GM12878 (cell line): ENCODE results near the gene PRR15L. TPM values are rescaled to one million over a fixed set of nuclear protein-coding genes. Genes with fewer than 3 reads are reported as not detected.

Source experiments
- ATAC-seq: fragments of 200-7000 bp; cut with Tn5 transposase; 3 replicates; pipeline ENCODE4 v1.9.1; 2020; ENCODE audit warnings: mild to moderate bottlenecking, moderate library complexity
- BruUV-seq: library from RNA; stranded (reverse); fragments of 400-500 nt; replicated peaks from 2 replicates; lab custom pipeline; 2021; lab: Mats Ljungman, UMichigan
- CTCF ChIA-PET: fragments of 300-600 bp; sonication (Branson Sonifier 250); formaldehyde crosslinking; extraction: SDS; loops from one replicate; lab custom pipeline; 2021; ENCODE audit warnings: inconsistent platforms; lab: Yijun Ruan, JAX
- POLR2A ChIA-PET: fragments of 350-600 bp; formaldehyde crosslinking; extraction: SDS; loops from one replicate; lab custom pipeline; 2021; ENCODE audit warnings: inconsistent platforms; lab: Charles Lee
- RAD21 ChIA-PET: fragments of 300-600 bp; sonication (Branson Sonifier 250); formaldehyde crosslinking; loops from one replicate; lab custom pipeline; 2023; ENCODE audit warnings: antibody characterized with exemption; ENCODE audit not compliant: unreplicated experiment; lab: Charles Lee
- SMC1A ChIA-PET: fragments of 300-600 bp; sonication (Branson Sonifier 250); formaldehyde crosslinking; loops from one replicate; lab custom pipeline; 2023; ENCODE audit not compliant: unreplicated experiment, uncharacterized antibody; lab: Charles Lee
- DNase-seq: peaks from one replicate; pipeline ENCODE4 v3.0.0-alpha.2; 2011; ENCODE audit warnings: low read depth, low spot score
- FAIRE-seq: peaks from 3 replicates; lab custom pipeline; 2011; peaks lifted over from hg19 to GRCh38; lab: Jason Lieb, UNC
- H2AFZ ChIP-seq: 2 replicates; pipeline ENCODE4 v1.6.0; 2011; ENCODE audit warnings: low read depth, low read length, control low read depth; ENCODE audit not compliant: control insufficient read depth
- H3K27ac ChIP-seq: 2 replicates; pipeline ENCODE4 v1.5.1; 2011; ENCODE audit warnings: control low read depth; ENCODE audit not compliant: control insufficient read depth, insufficient read depth
- H3K27me3 ChIP-seq, 2 experiments: replicated peaks in 1 of 2; 2 replicates each; pipeline versions ENCODE4 v1.6.0 to v1.6.1; 2011; ENCODE audit warnings: low read length in 1 of 2; ENCODE audit not compliant: control insufficient read depth in 2 of 2, insufficient read depth in 2 of 2
- H3K36me3 ChIP-seq, 2 experiments: 2 replicates each; pipeline ENCODE4 v1.5.1; 2011; ENCODE audit warnings: low read length in 1 of 2; ENCODE audit not compliant: control insufficient read depth in 2 of 2, insufficient read depth in 2 of 2
- H3K4me1 ChIP-seq: 2 replicates; pipeline ENCODE4 v1.6.1; 2011; ENCODE audit warnings: mild to moderate bottlenecking, low read length, moderate library complexity, mixed read lengths; ENCODE audit not compliant: control insufficient read depth, insufficient read depth
- H3K4me2 ChIP-seq: 2 replicates; pipeline ENCODE4 v1.6.0; 2011; ENCODE audit warnings: control low read depth; ENCODE audit not compliant: control insufficient read depth, insufficient read depth
- H3K4me3 ChIP-seq: fragments of 200-600 bp; sonication (generic); 2 replicates; pipeline ENCODE4 v1.5.1; 2016
- H3K79me2 ChIP-seq: 2 replicates; pipeline ENCODE4 v1.6.0; 2011; ENCODE audit warnings: low read length; ENCODE audit not compliant: control insufficient read depth, insufficient read depth
- H3K9ac ChIP-seq: 2 replicates; pipeline ENCODE4 v1.8.0; 2011; ENCODE audit warnings: low read length, control low read depth, mixed read lengths; ENCODE audit not compliant: control insufficient read depth, insufficient read depth
- H3K9me3 ChIP-seq: replicated peaks from 3 replicates; pipeline ENCODE4 v1.5.1; 2011; ENCODE audit warnings: mild to moderate bottlenecking, low read length; ENCODE audit not compliant: control insufficient read depth, insufficient read depth
- H4K20me1 ChIP-seq: 2 replicates; pipeline ENCODE4 v1.6.0; 2011; ENCODE audit not compliant: control insufficient read depth, insufficient read depth
- HCFC1 ChIP-seq: fragments of 150-350 bp; IDR thresholded peaks from 2 replicates; pipeline ENCODE4 v1.6.1; 2014; ENCODE audit warnings: low read length
- IRF4 ChIP-seq: IDR thresholded peaks from 2 replicates; pipeline ENCODE4 v1.6.1; 2011; ENCODE audit warnings: low read depth, low read length
- IRF5 ChIP-seq: fragments of 450-650 bp; IDR thresholded peaks from 2 replicates; pipeline ENCODE4 v1.6.1; 2017; ENCODE audit warnings: borderline replicate concordance
- NFIC ChIP-seq: IDR thresholded peaks from 2 replicates; pipeline ENCODE4 v1.6.1; 2012; ENCODE audit warnings: low read depth, mild to moderate bottlenecking, inconsistent platforms, low read length, moderate library complexity
- NR2F1 ChIP-seq: fragments of 450-650 bp; conservative IDR thresholded peaks from 2 replicates; pipeline ENCODE4 v1.6.1; 2017; ENCODE audit warnings: mild to moderate bottlenecking
- RBBP5 ChIP-seq: fragments of 200-600 bp; sonication (generic); conservative IDR thresholded peaks from 2 replicates; pipeline ENCODE4 v1.6.1; 2016
- SMAD5 ChIP-seq: IDR thresholded peaks from 2 replicates; pipeline ENCODE4 v1.6.1; 2016; ENCODE audit warnings: antibody characterized with exemption, low read depth
- SPI1 ChIP-seq: IDR thresholded peaks from 2 replicates; pipeline ENCODE4 v1.6.1; 2011; ENCODE audit warnings: low read depth, mild to moderate bottlenecking, low read length, moderate library complexity, borderline replicate concordance; ENCODE audit not compliant: insufficient read depth
- STAT1 ChIP-seq: fragments of 450-650 bp; conservative IDR thresholded peaks from 2 replicates; pipeline ENCODE4 v1.6.1; 2014; ENCODE audit warnings: antibody characterized with exemption, mild to moderate bottlenecking
- ZNF217 ChIP-seq: fragments of 450-650 bp; IDR thresholded peaks from 2 replicates; pipeline ENCODE4 v1.6.1; 2017; ENCODE audit warnings: antibody characterized with exemption, mild to moderate bottlenecking
- WGBS: methylation state at CpG from one replicate; pipeline ENCODE4 v1.1.6; 2016; ENCODE audit warnings: low lambda C conversion rate; ENCODE audit not compliant: insufficient replicate concordance, insufficient coverage; ENCODE audit errors: missing lambda C conversion rate; 5-methylcytosine and 5-hydroxymethylcytosine counted together
- in situ Hi-C: fragments of 300-500 bp; cut with MboI; formaldehyde crosslinking; loops from 9 replicates; pipeline ENCODE4 v1.14.3; 2018; ENCODE audit warnings: mixed read lengths
- intact Hi-C: fragments of 100-400 bp; cut with micrococcal nuclease; formaldehyde crosslinking; loops from one replicate; pipeline ENCODE4 v1.14.2; 2022; ENCODE audit not compliant: unreplicated experiment
- polyA plus RNA-seq, 11 experiments: library from polyadenylated mRNA; depleted of rRNA in 4 of 11; unstranded in 6 of 11; stranded (reverse) in 5 of 11; fragments of >200 nt; fragmentation: Nextera tagmentation in 4 of 11; fragmentation: Illumina TruSeq in 1 of 11; extraction: Ambion mirVana in 4 of 11; extraction: Trizol in 1 of 11; gene quantifications; 1 replicate in 1 of 11; 2 replicates in 10 of 11; pipeline versions ENCODE4 v1.2.1 to v1.2.3, GENCODE V29; 2011 to 2016; ENCODE audit warnings: inconsistent platforms in 2 of 11, missing spikeins in 2 of 11, low read depth in 1 of 11
- total RNA-seq, 4 experiments: library from RNA; depleted of rRNA in 3 of 4; stranded (reverse); fragments of >200 nt in 3 of 4; fragmentation: Illumina TruSeq in 1 of 4; extraction: Trizol in 1 of 4; gene quantifications; 2 replicates each; pipeline versions ENCODE4 v1.2.1 to v1.2.3, GENCODE V29; 2013 to 2021

PRR15L gene
- total and polyA plus RNA-seq, 10 of the 15 experiments (the other 5 are each of a cell fraction or from before 2014, with no cell fraction given), result 0.11 to 0.18 TPM; not detected in 8

GRCh38 chr17:47928415-47928814 is 29.3 kb downstream of the PRR15L start:
- Histone ChIP-seq H3K27ac (no peak overlapping the region), H3K79me2 (no peaks in the 10 kb centered on the region), H3K4me2 (no peak overlapping the region), H3K9me3 (no peaks in the 10 kb centered on the region), H3K27me3 (no peaks in the 10 kb centered on the region), H2AFZ (no peak overlapping the region), H3K36me3 (peaks cover 0 to 4% of the 10 kb centered on the region in 2 experiments; a peak in 3 of 4 replicates), H4K20me1 (no peaks in the 10 kb centered on the region), H3K9ac (no peak overlapping the region), H3K4me1 (no peaks in the 10 kb centered on the region), H3K4me3 (no peak overlapping the region)
- POLR2A ChIA-PET, result no interaction called here
- WGBS, result 97% methylated on average over 2 of the region's 2 CpGs
- FAIRE-seq, result no peak
- DNase-seq, result no peak
- BruUV-seq, result no TSS peak
- CTCF ChIA-PET, result interaction anchor here (1.2 kb wide), 1 partner anchor 22 kb away, joined by 4 read pairs; no protein-coding TSS in a partner anchor
- ATAC-seq, result no peak
- RAD21 ChIA-PET, result interaction anchor here (1.2 kb wide), 1 partner anchor 88 kb away, joined by 3 read pairs; the partner anchor contains the start of gene SCRN2
- TF ChIP-seq STAT1 (no peak), IRF5 (no peak), HCFC1 (no peak), ZNF217 (no peak), SMAD5 (no peak), NFIC (no peak), RBBP5 (no peak), SPI1 (no peak), IRF4 (no peak), NR2F1 (no peak)
- intact Hi-C loops (no loop called here), in situ Hi-C loops (no loop called here)
- SMC1A ChIA-PET, result interaction anchor here (1.1 kb wide), 1 partner anchor 9 kb away, joined by 3 read pairs; no protein-coding TSS in a partner anchor
